ENCODE measurements around the gene BCAN.

The BCAN gene

GRCh38 chr1:156681196-156681960, 39.5 kb downstream of the BCAN start:
- no peak for DNase-seq

DNA sequence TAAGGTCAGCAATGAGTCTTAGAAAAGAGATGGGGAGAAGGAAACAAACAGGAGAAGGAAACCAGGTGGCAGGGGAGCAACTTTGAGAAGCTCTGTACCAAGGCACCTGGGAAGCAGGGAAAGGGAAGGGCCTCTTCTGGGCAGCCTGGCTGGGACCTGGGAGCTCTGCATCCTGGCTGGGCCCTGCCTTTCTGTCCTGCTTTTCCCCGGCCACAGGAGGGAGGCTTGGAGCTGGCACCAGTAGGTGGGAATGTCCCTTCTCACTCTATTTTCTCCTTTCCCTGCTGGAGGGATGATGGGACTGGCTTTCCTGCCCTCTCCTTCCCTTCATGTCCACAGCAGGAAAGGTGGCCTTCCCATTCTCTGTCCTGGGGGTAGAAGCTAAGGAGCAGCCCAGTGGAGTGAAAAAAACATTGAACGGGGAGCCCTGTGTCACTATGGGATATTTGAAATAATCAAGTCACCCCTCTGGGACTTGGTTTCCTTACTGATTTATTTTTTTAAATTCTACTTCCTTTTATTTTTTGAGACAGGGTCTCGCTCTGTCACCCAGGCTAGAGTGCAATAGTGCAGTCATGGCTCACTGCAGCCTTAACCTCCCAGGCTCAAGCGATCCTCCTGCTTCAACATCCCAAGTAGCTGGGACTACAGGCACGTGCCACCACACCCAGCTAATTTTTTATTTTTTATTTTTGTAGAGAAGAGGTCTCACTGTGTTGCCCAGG, 40.4 kb downstream of the BCAN start:
- no peak for DNase-seq

- DNase-seq = no peak
Observed at GRCh38 chr1:156684227-156684782, 42.4 kb downstream of the BCAN start.

DNA sequence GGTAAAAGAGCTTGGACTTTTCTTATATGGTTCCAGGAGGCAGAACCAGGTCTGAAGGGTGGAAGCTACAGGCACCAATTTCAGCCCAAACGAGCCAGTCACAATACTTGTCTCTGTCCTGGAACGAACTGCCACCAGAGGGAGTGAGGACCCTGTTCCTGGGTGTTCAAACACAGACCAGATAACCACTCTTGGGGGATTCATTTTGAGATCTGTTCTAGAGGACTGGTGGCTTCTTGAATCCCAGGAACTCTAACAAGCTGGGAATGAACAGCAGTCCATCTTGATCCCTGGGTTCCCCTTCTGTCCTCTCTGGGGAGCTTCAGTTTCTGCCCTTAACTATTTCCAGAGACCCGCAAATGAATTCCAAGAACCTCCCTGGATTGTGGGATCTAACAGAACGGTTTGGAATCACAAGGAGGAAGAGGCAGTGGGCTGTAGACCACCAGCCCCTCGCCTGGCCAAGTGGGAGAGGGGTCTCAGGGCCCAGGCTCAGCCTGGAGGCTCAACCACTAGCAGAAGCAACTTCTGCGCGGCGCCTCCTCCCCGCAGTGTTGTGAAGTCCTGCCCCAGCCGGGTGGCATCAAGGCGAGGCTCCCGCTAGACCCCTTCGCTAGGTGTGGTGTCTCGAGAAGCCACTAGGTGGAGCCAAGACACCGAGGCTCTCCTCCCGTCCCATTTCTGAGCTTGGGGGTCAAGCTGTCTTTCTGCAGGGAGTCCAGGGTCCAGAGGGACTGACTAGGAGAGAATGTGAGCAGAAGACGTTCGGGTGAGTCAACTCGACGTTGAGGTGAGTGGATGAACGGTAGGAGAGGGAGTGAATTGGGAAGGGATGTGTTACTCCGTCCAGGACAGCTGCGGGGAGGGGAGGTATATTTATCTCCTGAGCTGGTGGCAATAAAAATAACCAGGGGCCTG, 47.4 kb downstream of the BCAN start:
- peak; percentile 64 for DNase-seq

- DNase-seq = no peak
Observed at GRCh38 chr1:156689953-156690674, 48.2 kb downstream of the BCAN start.

DNA sequence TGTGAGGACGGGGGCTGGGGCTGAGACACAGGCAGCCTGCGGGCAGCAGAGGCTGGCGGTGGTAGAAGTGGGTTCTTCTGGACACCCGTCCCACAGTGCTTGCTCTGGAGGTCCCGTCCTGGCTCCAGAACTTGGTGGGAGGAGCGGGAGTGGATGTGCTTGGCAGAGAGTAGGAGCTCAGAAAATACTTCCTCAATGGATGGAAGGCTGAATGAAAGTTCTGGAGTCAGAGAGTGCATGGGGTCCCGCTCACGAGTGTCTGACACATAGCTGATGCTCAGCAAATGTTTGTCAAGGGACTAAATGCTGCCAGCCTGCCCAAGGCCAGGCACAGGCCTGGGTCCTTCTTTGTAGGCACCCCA, 48.7 kb downstream of the BCAN start:
- no peak for DNase-seq

GRCh38 chr1:156691191-156691590, 49.3 kb downstream of the BCAN start:
- no peak for DNase-seq

DNA sequence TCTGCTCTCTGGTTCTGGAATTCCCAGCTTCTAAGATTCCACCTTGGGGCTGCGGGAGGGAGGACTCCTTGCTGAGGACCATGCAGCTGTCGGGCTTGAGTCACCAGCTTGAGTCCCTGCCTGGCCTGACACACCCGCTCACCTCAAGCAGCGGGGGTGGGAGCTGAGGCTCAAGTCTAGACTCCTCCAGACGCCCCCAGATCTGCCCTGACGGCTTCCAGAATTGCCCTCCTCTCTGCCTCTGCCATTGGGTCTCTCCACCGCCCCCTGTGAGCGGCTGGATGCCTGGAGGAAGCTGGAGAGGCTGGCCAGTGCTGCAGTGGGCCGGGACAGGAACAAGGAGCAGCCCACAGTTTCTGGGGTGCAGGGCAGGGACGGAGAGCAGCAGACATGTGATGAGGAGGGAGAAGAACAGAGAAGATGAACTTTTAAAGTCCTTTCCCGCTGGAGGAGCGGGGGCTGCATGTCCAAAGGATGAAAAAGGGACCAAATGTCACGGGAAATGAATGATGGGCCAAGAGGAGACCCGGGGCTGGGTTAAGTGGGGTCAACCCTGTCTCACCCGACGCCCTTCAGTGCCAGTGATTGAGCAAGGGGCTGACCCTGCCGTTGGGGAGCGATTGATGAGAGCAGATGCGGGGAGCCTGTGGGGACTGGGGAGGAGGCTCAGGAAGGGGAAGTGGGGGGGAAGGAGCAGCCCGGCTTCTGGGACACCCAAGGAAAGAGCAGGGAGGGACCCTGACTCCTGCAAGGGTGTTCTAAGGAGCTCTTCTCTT, 49.9 kb downstream of the BCAN start:
- no peak for DNase-seq

- DNase-seq = no peak
Observed at GRCh38 chr1:156692441-156692924, 50.6 kb downstream of the BCAN start.

GRCh38 chr1:156692925-156693847, 51.3 kb downstream of the BCAN start:
- DNase-seq = no peak

DNA sequence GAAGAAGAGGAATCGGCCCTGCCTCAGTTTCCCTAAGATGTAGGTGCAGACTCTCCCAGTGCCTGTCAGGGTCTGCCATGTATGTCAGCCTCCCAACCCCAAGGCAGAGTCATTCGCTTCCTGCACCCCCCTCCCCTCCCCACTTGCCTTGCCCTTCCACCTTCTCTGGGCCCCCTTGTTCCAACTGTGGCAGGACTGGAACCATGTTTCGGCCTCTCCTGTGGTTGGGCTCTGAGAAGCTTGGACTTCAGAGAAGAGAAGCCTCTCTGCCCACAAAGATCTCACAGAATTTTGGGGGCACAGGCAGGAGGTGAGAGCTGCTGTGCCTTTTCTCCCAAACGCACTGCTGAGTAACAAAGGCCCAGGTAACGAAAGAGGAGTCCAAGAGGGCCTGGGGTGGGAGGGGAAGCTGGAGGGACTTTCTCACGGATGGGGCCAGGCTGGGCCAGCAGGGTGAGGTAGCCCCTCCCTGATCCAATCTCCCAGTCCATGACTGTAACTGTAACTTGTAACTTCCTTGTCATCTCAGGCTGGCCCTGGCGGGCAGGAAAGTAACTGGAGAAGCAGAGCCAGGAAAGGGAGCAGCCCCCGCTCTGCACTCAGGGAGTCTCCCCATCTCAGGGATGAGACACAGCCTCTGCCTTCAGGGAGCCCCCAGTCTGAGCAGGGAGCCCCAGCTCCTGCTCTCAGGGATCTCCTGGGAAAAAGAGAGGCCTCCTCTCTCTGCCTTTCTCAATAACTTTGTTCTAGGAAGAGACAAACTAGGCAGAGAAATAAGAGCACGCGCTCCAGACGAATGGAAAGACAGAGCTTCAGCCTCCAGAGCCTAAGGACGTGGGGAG, 52.2 kb downstream of the BCAN start:
- no peak for DNase-seq

- no peak for DNase-seq
Observed at GRCh38 chr1:156694690-156694962, 52.7 kb downstream of the BCAN start.

DNA sequence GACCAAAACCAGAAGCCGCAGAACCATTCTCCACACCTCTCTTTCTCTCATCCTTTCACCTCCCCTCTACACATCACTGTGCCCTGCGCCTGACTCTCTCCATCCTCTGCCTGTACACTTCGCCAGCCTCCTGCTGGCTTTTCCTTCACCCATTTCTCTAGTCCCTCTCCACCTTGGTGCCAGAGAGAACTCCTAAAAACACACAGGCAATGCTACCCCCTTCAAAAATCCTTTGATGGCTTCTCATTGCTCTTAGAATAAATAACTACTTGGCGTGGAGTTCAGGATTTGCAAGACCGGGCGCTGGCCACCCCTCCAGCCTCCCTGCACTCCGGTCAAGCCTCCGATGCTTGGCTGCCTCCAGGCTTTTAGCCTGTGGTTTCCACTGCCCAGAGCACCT, 54.8 kb downstream of the BCAN start:
- no peak for DNase-seq

GRCh38 chr1:156697481-156697880, 55.6 kb downstream of the BCAN start:
- DNase-seq = no peak

GRCh38 chr1:156698995-156699394, 57.1 kb downstream of the BCAN start:
- DNase-seq = no peak

- DNase-seq = no peak
Observed at GRCh38 chr1:156700736-156701531, 59.0 kb downstream of the BCAN start.

- DNase-seq = no peak
Observed at GRCh38 chr1:156703336-156703735, 61.4 kb downstream of the BCAN start.

DNA sequence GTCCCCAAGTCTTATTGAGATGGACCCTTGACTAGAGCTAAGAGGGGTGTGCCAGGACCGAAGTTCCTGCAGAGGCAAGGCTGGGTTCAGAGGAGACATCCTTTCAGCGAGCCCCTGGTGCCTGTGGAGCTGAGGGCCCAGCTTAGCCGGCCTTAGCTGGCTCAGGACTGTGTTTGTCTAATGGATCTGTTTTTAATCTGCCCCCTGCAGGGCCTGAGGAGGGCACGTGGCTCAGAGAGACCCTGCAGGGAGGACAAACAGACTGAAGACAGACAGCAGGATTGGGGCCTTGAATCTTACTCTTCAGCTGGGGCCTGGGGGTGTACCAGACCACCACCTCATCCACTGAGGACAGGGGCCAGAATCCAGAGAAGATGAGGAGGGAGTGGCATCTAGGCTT, 61.8 kb downstream of the BCAN start:
- no peak for DNase-seq
